GM12878 (cell line): ENCODE results near the gene ME3. TPM values are rescaled to one million over a fixed set of nuclear protein-coding genes. Genes with fewer than 3 reads are reported as not detected.

Experiments
- ATAC-seq: fragments of 200-7000 bp; cut with Tn5 transposase; 3 replicates; pipeline ENCODE4 v1.9.1; 2020; ENCODE audit warnings: mild to moderate bottlenecking, moderate library complexity
- BruUV-seq: library from RNA; stranded (reverse); fragments of 400-500 nt; replicated peaks from 2 replicates; lab custom pipeline; 2021; lab: Mats Ljungman, UMichigan
- CTCF ChIA-PET: fragments of 300-600 bp; sonication (Branson Sonifier 250); formaldehyde crosslinking; extraction: SDS; loops from one replicate; lab custom pipeline; 2021; ENCODE audit warnings: inconsistent platforms; lab: Yijun Ruan, JAX
- POLR2A ChIA-PET: fragments of 350-600 bp; formaldehyde crosslinking; extraction: SDS; loops from one replicate; lab custom pipeline; 2021; ENCODE audit warnings: inconsistent platforms; lab: Charles Lee
- RAD21 ChIA-PET: fragments of 300-600 bp; sonication (Branson Sonifier 250); formaldehyde crosslinking; loops from one replicate; lab custom pipeline; 2023; ENCODE audit warnings: antibody characterized with exemption; ENCODE audit not compliant: unreplicated experiment; lab: Charles Lee
- SMC1A ChIA-PET: fragments of 300-600 bp; sonication (Branson Sonifier 250); formaldehyde crosslinking; loops from one replicate; lab custom pipeline; 2023; ENCODE audit not compliant: unreplicated experiment, uncharacterized antibody; lab: Charles Lee
- DNase-seq: peaks from one replicate; pipeline ENCODE4 v3.0.0-alpha.2; 2011; ENCODE audit warnings: low read depth, low spot score
- FAIRE-seq: peaks from 3 replicates; lab custom pipeline; 2011; peaks lifted over from hg19 to GRCh38; lab: Jason Lieb, UNC
- H2AFZ ChIP-seq: 2 replicates; pipeline ENCODE4 v1.6.0; 2011; ENCODE audit warnings: low read depth, low read length, control low read depth; ENCODE audit not compliant: control insufficient read depth
- H3K27ac ChIP-seq: 2 replicates; pipeline ENCODE4 v1.5.1; 2011; ENCODE audit warnings: control low read depth; ENCODE audit not compliant: control insufficient read depth, insufficient read depth
- H3K27me3 ChIP-seq, 2 experiments: replicated peaks in 1 of 2; 2 replicates each; pipeline versions ENCODE4 v1.6.0 to v1.6.1; 2011; ENCODE audit warnings: low read length in 1 of 2; ENCODE audit not compliant: control insufficient read depth in 2 of 2, insufficient read depth in 2 of 2
- H3K36me3 ChIP-seq, 2 experiments: 2 replicates each; pipeline ENCODE4 v1.5.1; 2011; ENCODE audit warnings: low read length in 1 of 2; ENCODE audit not compliant: control insufficient read depth in 2 of 2, insufficient read depth in 2 of 2
- H3K4me1 ChIP-seq: 2 replicates; pipeline ENCODE4 v1.6.1; 2011; ENCODE audit warnings: mild to moderate bottlenecking, low read length, moderate library complexity, mixed read lengths; ENCODE audit not compliant: control insufficient read depth, insufficient read depth
- H3K4me2 ChIP-seq: 2 replicates; pipeline ENCODE4 v1.6.0; 2011; ENCODE audit warnings: control low read depth; ENCODE audit not compliant: control insufficient read depth, insufficient read depth
- H3K4me3 ChIP-seq: fragments of 200-600 bp; sonication (generic); 2 replicates; pipeline ENCODE4 v1.5.1; 2016
- H3K79me2 ChIP-seq: 2 replicates; pipeline ENCODE4 v1.6.0; 2011; ENCODE audit warnings: low read length; ENCODE audit not compliant: control insufficient read depth, insufficient read depth
- H3K9ac ChIP-seq: 2 replicates; pipeline ENCODE4 v1.8.0; 2011; ENCODE audit warnings: low read length, control low read depth, mixed read lengths; ENCODE audit not compliant: control insufficient read depth, insufficient read depth
- H3K9me3 ChIP-seq: replicated peaks from 3 replicates; pipeline ENCODE4 v1.5.1; 2011; ENCODE audit warnings: mild to moderate bottlenecking, low read length; ENCODE audit not compliant: control insufficient read depth, insufficient read depth
- H4K20me1 ChIP-seq: 2 replicates; pipeline ENCODE4 v1.6.0; 2011; ENCODE audit not compliant: control insufficient read depth, insufficient read depth
- CBFB ChIP-seq: IDR thresholded peaks from 2 replicates; pipeline ENCODE4 v1.6.1; 2016; ENCODE audit warnings: antibody characterized with exemption, low read depth
- CHD2 ChIP-seq: IDR thresholded peaks from 2 replicates; pipeline ENCODE4 v1.6.1; 2011; ENCODE audit warnings: low read depth, low read length, improper control_type of control experiment, borderline replicate concordance
- CREB1 ChIP-seq: IDR thresholded peaks from 2 replicates; pipeline ENCODE4 v1.6.1; 2012; ENCODE audit warnings: low read depth, mild to moderate bottlenecking, inconsistent platforms
- CTCF ChIP-seq, 3 experiments: IDR thresholded peaks in 2 of 3; conservative IDR thresholded peaks in 1 of 3; 2 replicates each; pipeline ENCODE4 v1.5.1; 2011; ENCODE audit warnings: low read depth in 3 of 3, low read length in 3 of 3, mild to moderate bottlenecking in 3 of 3, control low read depth in 2 of 3, moderate library complexity in 2 of 3, inconsistent platforms in 1 of 3, mixed read lengths in 1 of 3; ENCODE audit not compliant: control insufficient read depth in 2 of 3, insufficient read depth in 1 of 3; ENCODE audit errors: extremely low read depth in 1 of 3
- E2F4 ChIP-seq: IDR thresholded peaks from 2 replicates; pipeline ENCODE4 v1.6.1; 2012; ENCODE audit warnings: low read depth, low read length, improper control_type of control experiment
- HSF1 ChIP-seq: fragments of 150-350 bp; IDR thresholded peaks from 2 replicates; pipeline ENCODE4 v1.6.1; 2014; ENCODE audit warnings: mild to moderate bottlenecking, low read depth, low read length
- IRF4 ChIP-seq: IDR thresholded peaks from 2 replicates; pipeline ENCODE4 v1.6.1; 2011; ENCODE audit warnings: low read depth, low read length
- MEF2A ChIP-seq: IDR thresholded peaks from 2 replicates; pipeline ENCODE4 v1.6.1; 2011; ENCODE audit warnings: low read depth, mild to moderate bottlenecking, low read length, moderate library complexity; ENCODE audit not compliant: insufficient read depth
- NFXL1 ChIP-seq: fragments of 450-650 bp; IDR thresholded peaks from 2 replicates; pipeline ENCODE4 v1.6.1; 2017; ENCODE audit warnings: antibody characterized with exemption, mild to moderate bottlenecking, borderline replicate concordance
- NRF1 ChIP-seq: conservative IDR thresholded peaks from 2 replicates; pipeline ENCODE4 v1.6.1; 2011; ENCODE audit warnings: mild to moderate bottlenecking, low read depth, low read length, improper control_type of control experiment
- RB1 ChIP-seq: fragments of 450-650 bp; formaldehyde crosslinking; IDR thresholded peaks from 2 replicates; pipeline ENCODE4 v1.6.1; 2017; ENCODE audit warnings: mild to moderate bottlenecking, borderline replicate concordance
- SP1 ChIP-seq: IDR thresholded peaks from one replicate; pipeline ENCODE4 v1.6.1; 2011; ENCODE audit warnings: low read depth, low read length
- TAF1 ChIP-seq: IDR thresholded peaks from 2 replicates; pipeline ENCODE4 v1.6.1; 2011; ENCODE audit warnings: mild to moderate bottlenecking, low read depth, low read length, borderline replicate concordance
- WGBS: methylation state at CpG from one replicate; pipeline ENCODE4 v1.1.6; 2016; ENCODE audit warnings: low lambda C conversion rate; ENCODE audit not compliant: insufficient replicate concordance, insufficient coverage; ENCODE audit errors: missing lambda C conversion rate; 5-methylcytosine and 5-hydroxymethylcytosine counted together
- in situ Hi-C: fragments of 300-500 bp; cut with MboI; formaldehyde crosslinking; loops from 9 replicates; pipeline ENCODE4 v1.14.3; 2018; ENCODE audit warnings: mixed read lengths
- intact Hi-C: fragments of 100-400 bp; cut with micrococcal nuclease; formaldehyde crosslinking; loops from one replicate; pipeline ENCODE4 v1.14.2; 2022; ENCODE audit not compliant: unreplicated experiment
- polyA plus RNA-seq, 11 experiments: library from polyadenylated mRNA; depleted of rRNA in 4 of 11; unstranded in 6 of 11; stranded (reverse) in 5 of 11; fragments of >200 nt; fragmentation: Nextera tagmentation in 4 of 11; fragmentation: Illumina TruSeq in 1 of 11; extraction: Ambion mirVana in 4 of 11; extraction: Trizol in 1 of 11; gene quantifications; 1 replicate in 1 of 11; 2 replicates in 10 of 11; pipeline versions ENCODE4 v1.2.1 to v1.2.3, GENCODE V29; 2011 to 2016; ENCODE audit warnings: inconsistent platforms in 2 of 11, missing spikeins in 2 of 11, low read depth in 1 of 11
- total RNA-seq, 4 experiments: library from RNA; depleted of rRNA in 3 of 4; stranded (reverse); fragments of >200 nt in 3 of 4; fragmentation: Illumina TruSeq in 1 of 4; extraction: Trizol in 1 of 4; gene quantifications; 2 replicates each; pipeline versions ENCODE4 v1.2.1 to v1.2.3, GENCODE V29; 2013 to 2021

ME3 gene
- total and polyA plus RNA-seq, 10 of the 15 experiments (the other 5 are each of a cell fraction or from before 2014, with no cell fraction given): 0.06 to 0.40 (median 0.19) TPM; not detected in 2

- Histone ChIP-seq H3K36me3 (no peaks in the 10 kb centered on the region), H3K4me3 (no peak overlapping the region), H3K79me2 (no peaks in the 10 kb centered on the region)
- ChIA-PET CTCF (no interaction called here), RAD21 (no interaction called here)
- no peak for FAIRE-seq
- TF ChIP-seq SP1: no peak
- no peak for TF ChIP-seq NFXL1
- TF ChIP-seq CBFB: no peak
- no peak for TF ChIP-seq CTCF (IDR thresholded peaks at IDR 0.05 in 2 of 3, conservative IDR thresholded peaks at IDR 0.05 in 1 of 3; ENCODE audit: control insufficient read depth in 2 of 3, extremely low read depth in 1 of 3, insufficient read depth in 1 of 3, low read depth in 3 of 3, low read length in 3 of 3)
- TF ChIP-seq TAF1: no peak
- no peak for TF ChIP-seq CHD2
- no peak for TF ChIP-seq HSF1
- TF ChIP-seq NRF1: no peak
- TF ChIP-seq MEF2A: no peak
- TF ChIP-seq E2F4: no peak
- no peak for TF ChIP-seq IRF4
- no peak for TF ChIP-seq RB1
- TF ChIP-seq CREB1: no peak
- TF ChIP-seq, all 136 proteins: peak for 0
- ATAC-seq (no peak), DNase-seq (no peak)
- ChIA-PET POLR2A (no interaction called here), SMC1A (no interaction called here)
- H3K9me3 ChIP-seq: no peaks in the 10 kb centered on the region
- H3K4me2 ChIP-seq: peak overlapping the region; percentile 39; the same call in 1 of the 2 replicates
- intact Hi-C loops (no loop called here), in situ Hi-C loops (no loop called here)
- no peaks in the 10 kb centered on the region for H3K4me1 ChIP-seq
- no peaks in the 10 kb centered on the region for H4K20me1 ChIP-seq
- BruUV-seq: no TSS peak
- H3K9ac ChIP-seq: no peak overlapping the region
- no peak overlapping the region for H3K27ac ChIP-seq
- 5% methylated on average over 31 of the region's 33 CpGs for WGBS
- peaks cover 8 to 10% of the 10 kb centered on the region in 2 experiments; a peak in 3 of 4 replicates for H3K27me3 ChIP-seq
- H2AFZ ChIP-seq: no peak overlapping the region
Measured at GRCh38 chr11:86671531-86672006, 847 bp downstream of the ME3 start.
